ENCODE data around the gene S100A4. TPM values are rescaled to one million over a fixed set of nuclear protein-coding genes. Genes with fewer than 3 reads are reported as not detected.

S100A4 gene
- polyA plus RNA-seq, 10 donors = 162 to 254 (median 206) TPM

- DNase-seq = peak; percentile 67 to 91 (median 85)
Observed at GRCh38 chr1:153510984-153511410, 34.6 kb downstream of the S100A4 start.

- no peak for DNase-seq
Observed at GRCh38 chr1:153509729-153510354, 35.8 kb downstream of the S100A4 start.

GRCh38 chr1:153509036-153509435, 36.6 kb downstream of the S100A4 start:
- no peak for DNase-seq

DNA sequence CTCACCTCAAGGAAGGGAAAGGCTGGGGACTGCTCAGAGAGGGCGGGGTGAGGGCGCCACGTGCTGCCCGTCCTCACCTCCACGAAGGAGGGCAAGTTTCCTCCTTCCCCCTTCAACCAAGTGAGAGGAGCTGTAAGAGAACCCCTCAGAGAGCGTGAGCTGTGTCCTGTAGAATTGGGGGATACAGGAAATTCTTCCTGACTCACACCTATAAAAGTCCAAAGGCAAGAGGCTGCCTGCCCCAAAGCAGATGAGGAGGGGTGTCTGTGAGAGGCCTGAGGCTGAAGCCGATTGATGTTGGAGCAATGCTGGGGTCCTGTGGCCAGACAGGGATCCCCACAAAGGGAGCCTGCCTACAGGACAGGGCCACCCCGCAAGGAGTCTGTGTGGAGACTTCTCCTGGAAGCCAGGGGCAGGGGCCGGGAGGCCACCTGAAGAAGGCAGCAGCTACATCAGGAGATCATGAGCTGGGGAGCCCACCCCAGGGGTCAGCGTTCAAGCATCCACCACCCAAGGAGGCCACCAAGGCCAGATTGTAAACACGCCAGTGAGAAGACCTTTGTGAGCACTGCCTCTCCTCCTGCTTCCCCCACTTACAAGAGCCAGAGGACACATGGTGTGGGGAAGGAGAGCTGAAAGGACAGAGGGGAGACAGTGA, 37.6 kb downstream of the S100A4 start:
- no peak for DNase-seq

DNA sequence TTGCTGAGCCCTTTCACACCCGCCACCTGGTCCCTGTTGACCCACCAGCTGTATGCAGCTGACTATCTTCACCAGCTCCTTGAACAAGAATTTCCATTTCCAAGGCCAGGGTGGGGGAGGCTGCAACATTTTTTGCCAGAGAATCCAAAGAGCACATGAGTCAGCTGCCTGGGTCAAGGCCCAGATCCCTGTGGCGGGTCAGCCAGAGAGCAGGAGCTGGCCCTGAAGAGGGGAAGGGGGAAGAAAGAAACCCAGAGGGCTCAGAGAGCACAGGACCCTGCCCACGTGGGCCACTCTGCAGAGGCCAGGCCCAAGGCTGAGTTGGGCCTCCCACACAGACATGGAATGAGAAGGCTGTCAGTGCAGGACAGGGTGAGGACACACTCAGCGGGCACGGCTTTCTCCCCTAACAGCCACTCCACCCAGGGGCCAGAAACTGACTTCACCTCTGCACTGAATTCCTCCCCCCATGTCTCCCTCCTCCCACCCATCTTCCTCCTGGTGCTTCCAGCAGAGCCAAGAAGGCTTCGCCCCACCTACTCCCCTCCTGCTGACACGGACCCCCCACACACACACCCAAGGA, 38.7 kb downstream of the S100A4 start:
- peak; percentile 92 to 94 (median 92) for DNase-seq

DNA sequence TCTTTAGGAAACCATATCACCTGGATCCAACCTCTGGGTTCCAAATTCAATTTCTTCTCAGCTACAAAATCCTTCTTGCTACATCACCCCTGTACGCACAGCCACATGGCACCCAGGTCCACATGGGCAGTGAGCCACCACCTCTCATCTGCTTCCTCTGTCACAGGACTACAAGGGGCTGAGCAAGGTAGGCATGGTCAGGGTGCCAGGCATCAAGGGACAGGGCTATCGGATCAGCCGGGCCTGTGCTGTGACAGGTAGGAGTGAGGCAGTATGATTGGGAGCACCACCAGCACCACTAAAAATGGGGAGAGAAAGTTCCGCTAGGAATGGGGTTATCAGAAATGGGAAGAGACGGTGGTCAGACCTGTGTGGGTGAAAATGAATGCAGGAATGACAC, 39.2 kb downstream of the S100A4 start:
- DNase-seq = no peak

GRCh38 chr1:153505576-153505975, 40.0 kb downstream of the S100A4 start:
- no peak for DNase-seq

DNA sequence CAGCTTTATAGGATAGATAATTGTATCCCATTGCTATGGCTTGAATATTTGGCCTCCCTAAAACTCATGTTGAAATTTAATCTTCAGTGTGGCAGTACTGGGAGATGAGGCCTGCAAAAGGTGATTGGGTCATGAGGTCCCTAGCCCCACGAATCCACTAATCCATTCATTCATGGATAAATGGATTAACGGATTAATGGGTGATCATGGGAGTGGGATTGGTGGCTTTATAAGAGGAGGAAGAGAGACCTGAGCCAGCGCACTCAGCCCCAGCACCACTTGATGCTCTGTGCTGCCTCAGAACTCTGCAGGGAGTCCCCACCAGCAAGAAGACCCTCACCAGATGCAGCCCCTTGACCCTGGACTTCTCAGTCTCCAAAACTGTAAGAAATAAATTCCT, 41.8 kb downstream of the S100A4 start:
- DNase-seq = no peak

GRCh38 chr1:153498746-153499145, 46.9 kb downstream of the S100A4 start:
- DNase-seq = no peak

DNA sequence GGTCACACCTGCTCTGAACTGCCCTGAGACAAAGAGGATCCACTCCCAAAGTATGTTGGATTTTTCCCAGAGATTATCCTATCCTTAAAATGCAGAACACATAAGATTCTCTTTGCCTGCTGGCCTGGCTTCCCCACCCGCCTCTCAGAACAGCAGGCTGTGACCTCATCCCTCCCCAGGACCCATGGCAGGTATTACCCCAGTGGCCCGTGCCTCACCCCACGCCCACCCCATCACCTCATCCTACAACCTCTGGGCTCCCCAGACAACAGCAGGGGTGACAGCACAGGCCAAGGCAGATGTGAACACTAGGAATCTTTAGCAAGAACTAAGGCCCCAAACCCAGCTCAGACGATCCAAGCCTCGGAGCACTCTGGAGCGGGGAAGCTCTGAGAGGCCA, 50.1 kb downstream of the S100A4 start:
- DNase-seq = no peak

DNA sequence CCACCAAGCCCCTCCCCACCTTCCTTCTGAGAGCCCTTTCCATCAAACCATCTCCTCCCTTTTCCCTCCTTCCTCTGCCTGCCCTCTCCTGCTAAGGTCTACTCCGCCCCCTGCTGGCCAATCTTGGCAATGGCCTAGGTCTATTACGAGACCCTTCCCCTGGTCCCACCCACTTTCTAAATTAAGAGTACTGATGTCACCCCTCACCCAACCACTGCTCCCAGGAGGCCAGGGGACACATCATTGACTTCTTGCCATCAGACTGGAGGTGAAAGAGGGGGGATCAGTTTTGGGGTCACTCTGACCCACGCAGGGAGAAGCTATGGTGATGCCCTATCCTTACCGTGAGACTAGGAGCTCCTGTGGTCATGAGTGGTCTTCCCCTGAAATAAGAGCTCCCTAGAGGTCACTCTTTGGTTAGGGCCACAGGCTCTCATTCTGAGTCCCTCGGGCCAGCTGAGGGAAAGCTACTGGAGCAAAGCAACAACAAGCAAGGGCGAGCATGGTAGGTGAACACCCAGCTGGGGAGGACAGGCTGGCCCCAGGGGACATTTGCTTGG, 50.5 kb downstream of the S100A4 start:
- DNase-seq = peak; percentile 46 to 82 (median 79)

Other genes with a start within 250 kb of the S100A4 start
- gene PGLYRP3, start 232.9 kb downstream of the S100A4 start, polyA plus RNA-seq (ENCODE audit: insufficient read length in 10 of 10) = under 1 TPM in 2 of 10 donors, not detected in 8; 0.25 to 0.26 TPM
- 1 to 10 TPM in 2 of 10 donors, not detected in 8; 1.1 to 1.7 TPM for gene PGLYRP4, start 197.0 kb downstream of the S100A4 start, polyA plus RNA-seq (ENCODE audit: insufficient read length in 10 of 10)
- 10 to 100 TPM in 9 of 10 donors, 1 to 10 TPM in 1; 9.4 to 40.7 (median 25.4) TPM for gene S100A9, start 188.0 kb downstream of the S100A4 start, polyA plus RNA-seq (ENCODE audit: insufficient read length in 10 of 10)
- gene S100A12, start 170.2 kb downstream of the S100A4 start, polyA plus RNA-seq (ENCODE audit: insufficient read length in 10 of 10) = 1 to 10 TPM in 6 of 10 donors, under 1 TPM in 3, not detected in 1; 0.26 to 4.9 (median 1.8) TPM
- gene S100A8, start 154.7 kb downstream of the S100A4 start, polyA plus RNA-seq (ENCODE audit: insufficient read length in 10 of 10) = 10 to 100 TPM in 8 of 10 donors, 1 to 10 TPM in 2; 4.7 to 37.0 (median 13.9) TPM
- gene S100A7A, start 129.3 kb downstream of the S100A4 start, polyA plus RNA-seq (ENCODE audit: insufficient read length in 10 of 10) = not detected
- not detected for gene S100A7, start 85.2 kb downstream of the S100A4 start, polyA plus RNA-seq (ENCODE audit: insufficient read length in 10 of 10)
- 100 to 1,000 TPM; 159 to 322 (median 210) TPM for gene S100A6, start 9.8 kb downstream of the S100A4 start, polyA plus RNA-seq (ENCODE audit: insufficient read length in 10 of 10)
- under 1 TPM in 5 of 10 donors, not detected in 5; 0.23 to 0.65 (median 0.41) TPM for gene S100A5, start 4.9 kb downstream of the S100A4 start, polyA plus RNA-seq (ENCODE audit: insufficient read length in 10 of 10)
- gene S100A3, start 3.5 kb upstream of the S100A4 start, polyA plus RNA-seq (ENCODE audit: insufficient read length in 10 of 10) = 1 to 10 TPM in 4 of 10 donors, under 1 TPM in 4, not detected in 2; 0.35 to 1.2 (median 0.86) TPM
- 10 to 100 TPM in 2 of 10 donors, 1 to 10 TPM in 6, under 1 TPM in 2; 0.35 to 11.4 (median 1.5) TPM for gene S100A2, start 20.0 kb upstream of the S100A4 start, polyA plus RNA-seq (ENCODE audit: insufficient read length in 10 of 10)
- gene S100A16, start 67.3 kb upstream of the S100A4 start, polyA plus RNA-seq (ENCODE audit: insufficient read length in 10 of 10) = 10 to 100 TPM; 41.9 to 80.4 (median 56.6) TPM
- gene S100A14, start 70.5 kb upstream of the S100A4 start, polyA plus RNA-seq (ENCODE audit: insufficient read length in 10 of 10) = 10 to 100 TPM in 2 of 10 donors, under 1 TPM in 6, not detected in 2; 0.22 to 51.2 (median 0.36) TPM
- 10 to 100 TPM; 55.3 to 95.0 (median 78.7) TPM for gene S100A13, start 81.7 kb upstream of the S100A4 start, polyA plus RNA-seq (ENCODE audit: insufficient read length in 10 of 10)
- 10 to 100 TPM in 5 of 10 donors, 1 to 10 TPM in 5; 2.6 to 16.6 (median 10.0) TPM for gene S100A1, start 82.6 kb upstream of the S100A4 start, polyA plus RNA-seq (ENCODE audit: insufficient read length in 10 of 10)
- 10 to 100 TPM; 77.9 to 97.5 (median 88.2) TPM for gene CHTOP, start 88.3 kb upstream of the S100A4 start, polyA plus RNA-seq (ENCODE audit: insufficient read length in 10 of 10)
- 10 to 100 TPM; 44.5 to 50.4 (median 46.6) TPM for gene SNAPIN, start 112.9 kb upstream of the S100A4 start, polyA plus RNA-seq (ENCODE audit: insufficient read length in 10 of 10)
- gene ILF2, start 125.2 kb upstream of the S100A4 start, polyA plus RNA-seq (ENCODE audit: insufficient read length in 10 of 10) = 100 to 1,000 TPM; 156 to 204 (median 167) TPM
- 10 to 100 TPM; 12.2 to 18.2 (median 15.0) TPM for gene NPR1, start 132.9 kb upstream of the S100A4 start, polyA plus RNA-seq (ENCODE audit: insufficient read length in 10 of 10)
- 10 to 100 TPM; 31.4 to 60.0 (median 39.8) TPM for gene INTS3, start 182.2 kb upstream of the S100A4 start, polyA plus RNA-seq (ENCODE audit: insufficient read length in 10 of 10)
- 10 to 100 TPM; 17.9 to 32.7 (median 23.6) TPM for gene SLC27A3, start 229.6 kb upstream of the S100A4 start, polyA plus RNA-seq (ENCODE audit: insufficient read length in 10 of 10)